Measurements from ENCODE around the gene STC2. TPM values are rescaled to one million over a fixed set of nuclear protein-coding genes. Genes with fewer than 3 reads are reported as not detected.
"Not testable (repeated sequence)": the region's sequence is repeated elsewhere in the genome, so short reads cannot be mapped to it uniquely, and the experiment has no call there.

The STC2 gene
- total and polyA plus RNA-seq, 9 donors, result 6.4 to 37.4 (median 12.4) TPM

DNA sequence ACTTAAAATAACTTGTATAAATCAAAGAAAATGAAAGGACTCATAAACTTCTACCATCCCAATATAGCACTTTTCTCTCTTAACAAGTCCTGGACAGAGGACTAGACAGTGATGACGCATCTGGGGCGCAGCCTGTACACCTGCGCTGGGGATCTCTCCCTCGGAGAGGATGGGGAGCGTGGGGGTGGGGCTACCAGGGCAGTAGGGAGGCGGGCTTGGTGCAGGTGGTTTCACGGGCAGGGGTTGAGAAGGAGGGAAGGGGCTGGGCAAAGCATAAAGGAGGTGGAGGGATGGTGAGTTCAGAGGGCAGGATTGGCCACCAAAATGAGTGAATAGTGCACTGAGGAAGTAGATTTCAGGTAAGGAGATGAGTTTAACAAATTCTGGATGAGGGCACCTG, 41.1 kb downstream of the STC2 start:
- Histone ChIP-seq H3K9me3 (replicated peaks; ENCODE audit: control insufficient read depth, low read depth, low read length) (no peaks in the 10 kb centered on the region), H3K4me1 (ENCODE audit: control insufficient read depth, insufficient read depth, low read length) (peaks cover 12% of the 10 kb centered on the region), H3K27me3 (ENCODE audit: control insufficient read depth, insufficient read depth, low read length) (peaks cover 50% of the 10 kb centered on the region), H3K27ac (ENCODE audit: low read length) (no peak overlapping the region), H3K4me3 (ENCODE audit: low read length) (no peak overlapping the region), H3K36me3 (ENCODE audit: control insufficient read depth, insufficient read depth, low read length) (no peaks in the 10 kb centered on the region)
- 20% methylated on average over 7 of the region's 7 CpGs for WGBS (ENCODE audit: insufficient coverage)
- no peak for DNase-seq

DNA sequence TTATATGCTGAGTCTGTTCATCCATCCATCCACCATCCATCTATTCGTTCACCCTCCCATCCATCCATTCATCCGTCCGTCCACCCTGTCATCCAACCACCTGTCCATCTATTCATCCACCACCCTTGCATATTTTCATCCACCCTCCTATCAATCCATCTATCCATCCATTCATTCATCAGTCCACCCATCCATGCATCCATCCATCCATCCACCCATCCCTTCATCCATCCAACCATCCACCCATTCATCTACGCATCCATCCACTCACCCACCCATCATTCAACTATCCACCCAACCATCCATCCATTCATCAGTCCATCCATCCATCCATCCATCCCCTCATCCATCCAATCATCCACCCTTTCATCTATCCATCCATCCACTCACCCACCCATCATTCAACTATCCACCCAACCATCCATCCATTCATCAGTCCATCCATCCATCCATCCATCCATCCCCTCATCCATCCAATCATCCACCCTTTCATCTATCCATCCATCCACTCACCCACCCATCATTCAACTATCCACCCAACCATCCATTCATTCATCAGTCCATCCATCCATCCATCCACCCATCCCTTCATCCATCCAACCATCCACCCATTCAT, 43.8 kb downstream of the STC2 start:
- not testable (repeated sequence) for H3K27ac ChIP-seq (ENCODE audit: low read length); H3K4me3 ChIP-seq (ENCODE audit: low read length); H3K36me3 ChIP-seq (ENCODE audit: control insufficient read depth, insufficient read depth, low read length); H3K9me3 ChIP-seq (replicated peaks; ENCODE audit: control insufficient read depth, low read depth, low read length); DNase-seq; H3K4me1 ChIP-seq (ENCODE audit: control insufficient read depth, insufficient read depth, low read length)
- WGBS (ENCODE audit: insufficient coverage), result 90% methylated on average over 4 of the region's 4 CpGs
- peaks cover 52% of the 10 kb centered on the region for H3K27me3 ChIP-seq (ENCODE audit: control insufficient read depth, insufficient read depth, low read length)

DNA sequence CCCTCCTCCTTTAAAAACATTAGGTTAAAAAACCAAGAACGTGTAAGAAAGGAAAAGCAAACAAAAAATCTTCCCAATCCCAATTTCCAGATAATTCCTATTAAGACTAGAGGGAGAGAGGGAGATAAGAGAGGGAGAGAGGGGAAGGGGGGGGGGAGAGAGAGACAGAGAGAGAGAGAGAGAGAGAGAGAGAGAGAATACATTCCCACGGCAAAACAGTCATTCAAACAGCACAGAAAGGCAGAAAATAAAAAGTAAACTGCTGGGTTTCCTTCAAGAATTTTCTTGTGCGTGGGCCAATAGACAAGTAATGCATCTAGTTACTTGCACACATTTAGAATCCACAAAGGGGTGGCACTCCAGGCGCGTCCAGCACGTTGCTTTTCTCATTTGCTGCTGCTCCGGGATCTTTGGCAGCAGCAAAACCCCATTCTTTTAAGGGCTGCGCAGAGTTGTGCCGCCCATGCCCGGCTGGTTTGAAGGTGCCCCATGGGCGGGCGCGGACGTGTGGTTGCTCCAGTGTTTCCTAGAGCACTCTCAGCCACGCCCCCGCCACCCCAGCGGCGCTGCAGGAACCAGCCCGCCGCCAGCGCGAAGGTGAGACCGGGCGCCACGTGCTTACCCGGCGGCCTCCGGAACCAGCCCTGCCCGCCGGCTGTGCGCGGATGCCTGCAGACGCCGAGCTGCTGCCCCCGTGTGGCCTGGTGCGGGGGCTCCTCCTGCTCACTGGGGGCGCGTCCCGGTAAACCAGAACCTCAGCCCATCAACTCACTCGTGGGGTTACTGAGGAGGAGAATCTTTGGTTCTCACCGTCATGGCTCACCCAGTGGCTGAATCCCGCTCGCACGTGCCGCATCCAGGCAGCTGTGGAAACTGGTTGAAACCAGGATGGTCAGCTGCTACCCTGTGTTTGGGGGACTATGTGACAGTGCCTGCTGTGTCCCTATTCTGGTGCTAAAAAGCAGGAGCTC, 44.6 kb downstream of the STC2 start:
- H3K27ac ChIP-seq (ENCODE audit: low read length), result no peak overlapping the region

DNA sequence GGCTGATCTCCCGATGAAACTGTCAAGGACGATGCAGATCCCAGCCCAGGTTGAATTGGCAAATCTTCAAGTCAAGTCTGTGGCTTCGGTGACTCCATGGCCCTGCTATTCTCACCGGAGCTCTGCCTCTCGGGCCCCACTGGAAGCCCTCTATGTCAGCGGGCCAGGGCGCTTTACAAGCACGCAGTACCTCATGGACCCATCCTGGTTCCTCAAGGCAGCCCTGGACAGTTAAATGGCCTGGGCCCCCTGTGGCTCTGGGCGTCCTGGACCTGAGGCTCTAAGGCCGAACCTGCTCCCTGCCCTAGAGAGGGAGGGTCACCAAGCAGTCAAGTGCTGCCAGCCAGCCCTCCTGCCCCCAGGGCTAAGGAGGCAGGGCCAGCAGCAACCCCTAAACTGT, 45.3 kb downstream of the STC2 start:
- Histone ChIP-seq H3K4me3 (ENCODE audit: low read length) (no peak overlapping the region), H3K36me3 (ENCODE audit: control insufficient read depth, insufficient read depth, low read length) (no peaks in the 10 kb centered on the region), H3K9me3 (replicated peaks; ENCODE audit: control insufficient read depth, low read depth, low read length) (no peaks in the 10 kb centered on the region), H3K4me1 (ENCODE audit: control insufficient read depth, insufficient read depth, low read length) (peaks cover 8% of the 10 kb centered on the region), H3K27ac (ENCODE audit: low read length) (no peak overlapping the region), H3K27me3 (ENCODE audit: control insufficient read depth, insufficient read depth, low read length) (peaks cover 53% of the 10 kb centered on the region)
- WGBS (ENCODE audit: insufficient coverage), result 84% methylated on average over 10 of the region's 10 CpGs
- DNase-seq, result no peak

More for the DNA sequence above, 44.6 kb downstream of the STC2 start:
- WGBS (ENCODE audit: insufficient coverage), result 2% methylated on average over 32 of the region's 45 CpGs
- Histone ChIP-seq H3K36me3 (ENCODE audit: control insufficient read depth, insufficient read depth, low read length) (no peaks in the 10 kb centered on the region), H3K4me1 (ENCODE audit: control insufficient read depth, insufficient read depth, low read length) (peaks cover 8% of the 10 kb centered on the region), H3K27me3 (ENCODE audit: control insufficient read depth, insufficient read depth, low read length) (peaks cover 50% of the 10 kb centered on the region), H3K4me3 (ENCODE audit: low read length) (peak overlapping the region; percentile 26), H3K9me3 (replicated peaks; ENCODE audit: control insufficient read depth, low read depth, low read length) (no peaks in the 10 kb centered on the region)
- DNase-seq, result peak; percentile 55

DNA sequence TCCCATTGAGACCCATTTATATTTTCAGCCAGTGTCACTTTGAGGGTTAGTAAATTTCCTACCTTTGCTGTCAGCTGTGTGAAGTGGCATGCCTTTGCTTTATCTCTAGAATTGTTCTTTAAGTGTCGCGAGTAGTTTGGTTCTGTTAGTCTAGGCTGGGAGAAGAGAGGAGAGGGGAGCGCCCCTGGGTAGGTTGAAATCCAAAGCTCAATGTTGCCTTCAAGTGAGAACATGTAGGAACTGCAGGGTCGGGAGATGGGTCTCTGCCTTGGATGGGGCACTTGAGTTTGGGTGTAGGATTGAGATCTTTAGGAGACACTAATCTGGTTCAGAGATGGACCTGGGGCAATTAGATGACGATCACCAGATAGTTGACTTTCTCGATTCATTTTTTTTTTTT, 46.3 kb downstream of the STC2 start:
- Histone ChIP-seq H3K36me3 (ENCODE audit: control insufficient read depth, insufficient read depth, low read length) (no peaks in the 10 kb centered on the region), H3K9me3 (replicated peaks; ENCODE audit: control insufficient read depth, low read depth, low read length) (no peaks in the 10 kb centered on the region), H3K4me3 (ENCODE audit: low read length) (no peak overlapping the region), H3K4me1 (ENCODE audit: control insufficient read depth, insufficient read depth, low read length) (peaks cover 8% of the 10 kb centered on the region), H3K27ac (ENCODE audit: low read length) (no peak overlapping the region), H3K27me3 (ENCODE audit: control insufficient read depth, insufficient read depth, low read length) (peaks cover 47% of the 10 kb centered on the region)
- no peak for DNase-seq
- 16% methylated on average over 5 of the region's 6 CpGs for WGBS (ENCODE audit: insufficient coverage)

DNA sequence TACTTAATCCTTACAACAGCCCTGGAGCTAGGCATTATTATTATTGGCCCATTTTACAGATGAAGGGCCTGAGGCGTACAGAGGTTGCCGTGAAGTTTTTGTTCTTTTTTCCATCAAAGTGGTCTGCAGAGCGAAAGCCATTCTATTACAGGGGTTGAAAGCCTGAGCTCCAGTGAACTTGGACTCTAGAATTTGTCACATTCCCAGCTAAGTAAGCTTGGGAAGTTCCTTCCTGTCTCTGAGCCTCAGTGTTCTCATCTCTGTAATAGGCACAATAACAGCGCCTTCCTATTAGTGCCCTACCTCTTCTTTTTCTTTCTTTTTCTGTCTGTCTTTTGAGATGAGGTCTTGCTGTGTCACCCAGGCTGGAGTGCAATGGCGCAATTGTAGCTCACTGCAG, 49.0 kb downstream of the STC2 start:
- Histone ChIP-seq H3K9me3 (replicated peaks; ENCODE audit: control insufficient read depth, low read depth, low read length) (no peaks in the 10 kb centered on the region), H3K4me3 (ENCODE audit: low read length) (no peak overlapping the region), H3K27ac (ENCODE audit: low read length) (no peak overlapping the region), H3K36me3 (ENCODE audit: control insufficient read depth, insufficient read depth, low read length) (no peaks in the 10 kb centered on the region), H3K27me3 (ENCODE audit: control insufficient read depth, insufficient read depth, low read length) (peaks cover 41% of the 10 kb centered on the region), H3K4me1 (ENCODE audit: control insufficient read depth, insufficient read depth, low read length) (peaks cover 8% of the 10 kb centered on the region)
- 88% methylated on average over 4 of the region's 5 CpGs for WGBS (ENCODE audit: insufficient coverage)
- no peak for DNase-seq

DNA sequence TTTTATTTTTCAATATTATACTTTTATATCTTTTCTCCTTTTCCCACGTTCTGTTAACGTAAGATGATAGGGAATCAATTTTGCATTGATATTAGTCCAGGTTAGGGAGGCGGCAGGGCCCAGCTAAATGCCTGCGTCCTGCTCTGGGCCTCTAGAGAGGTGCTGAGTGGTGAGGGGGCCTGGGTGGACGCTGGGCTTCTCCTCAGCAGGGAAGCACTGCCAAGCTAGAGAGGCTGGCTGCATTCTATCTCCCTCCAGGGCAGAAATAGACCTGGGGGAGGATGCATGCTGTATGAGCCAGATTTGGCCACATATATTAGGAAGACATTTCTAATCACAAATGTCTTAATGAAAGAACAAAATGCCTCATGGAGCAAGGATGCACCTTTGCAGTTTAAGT, 49.6 kb downstream of the STC2 start:
- peaks cover 38% of the 10 kb centered on the region for H3K27me3 ChIP-seq (ENCODE audit: control insufficient read depth, insufficient read depth, low read length)
- H3K4me3 ChIP-seq (ENCODE audit: low read length), result no peak overlapping the region
- H3K27ac ChIP-seq (ENCODE audit: low read length), result no peak overlapping the region
- H3K36me3 ChIP-seq (ENCODE audit: control insufficient read depth, insufficient read depth, low read length), result no peaks in the 10 kb centered on the region
- no peaks in the 10 kb centered on the region for H3K9me3 ChIP-seq (replicated peaks; ENCODE audit: control insufficient read depth, low read depth, low read length)
- H3K4me1 ChIP-seq (ENCODE audit: control insufficient read depth, insufficient read depth, low read length), result peaks cover 3% of the 10 kb centered on the region
- WGBS (ENCODE audit: insufficient coverage), result 83% methylated on average over 3 of the region's 5 CpGs
- no peak for DNase-seq

DNA sequence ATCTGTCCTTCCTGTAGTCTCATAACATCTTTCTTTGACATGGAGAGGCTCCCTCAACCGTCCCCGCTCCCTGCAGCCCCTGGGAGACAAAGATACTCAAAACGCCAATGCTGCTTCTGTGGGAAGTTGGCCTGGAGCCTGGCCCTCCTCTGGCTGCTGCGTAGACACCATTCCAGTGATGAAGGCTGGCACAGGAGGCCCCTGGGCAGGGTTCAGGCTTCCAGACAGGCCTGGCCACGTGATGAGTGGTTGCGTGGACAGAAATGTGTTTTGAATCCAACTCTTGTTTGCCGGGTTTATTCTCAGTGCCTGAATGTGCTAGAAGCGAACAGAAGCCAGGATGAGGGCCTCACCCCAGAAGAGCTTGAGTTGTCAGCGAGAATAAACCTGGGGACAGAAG, 50.0 kb downstream of the STC2 start:
- Histone ChIP-seq H3K27me3 (ENCODE audit: control insufficient read depth, insufficient read depth, low read length) (peaks cover 33% of the 10 kb centered on the region), H3K9me3 (replicated peaks; ENCODE audit: control insufficient read depth, low read depth, low read length) (no peaks in the 10 kb centered on the region), H3K27ac (ENCODE audit: low read length) (no peak overlapping the region), H3K4me1 (ENCODE audit: control insufficient read depth, insufficient read depth, low read length) (no peaks in the 10 kb centered on the region), H3K4me3 (ENCODE audit: low read length) (no peak overlapping the region), H3K36me3 (ENCODE audit: control insufficient read depth, insufficient read depth, low read length) (no peaks in the 10 kb centered on the region)
- WGBS (ENCODE audit: insufficient coverage), result 59% methylated on average over 8 of the region's 9 CpGs
- no peak for DNase-seq

DNA sequence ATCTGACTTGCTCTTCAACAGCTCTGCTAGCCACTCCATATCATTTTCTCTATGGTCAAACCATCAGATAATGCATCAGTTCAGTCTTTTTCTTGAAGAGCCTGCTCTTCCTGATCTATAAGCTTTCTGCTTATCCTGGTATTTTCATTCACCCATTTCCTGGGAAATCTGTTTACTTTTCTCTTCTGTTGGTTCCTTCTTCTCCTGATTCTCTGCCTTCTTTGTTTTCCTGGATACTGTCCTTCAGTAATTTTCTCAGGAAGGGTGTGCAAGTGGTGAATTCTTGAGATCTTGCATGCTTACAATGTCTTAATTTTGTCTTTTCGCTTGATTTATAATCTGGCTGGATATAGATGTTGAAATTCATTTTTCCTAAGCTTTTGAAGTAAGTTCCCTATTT, 53.4 kb downstream of the STC2 start:
- no CpG with 5 or more reads among the region's 1 CpG for WGBS (ENCODE audit: insufficient coverage)
- DNase-seq, result no peak
- H3K27ac ChIP-seq (ENCODE audit: low read length), result no peak overlapping the region
- H3K4me3 ChIP-seq (ENCODE audit: low read length), result no peak overlapping the region
- H3K27me3 ChIP-seq (ENCODE audit: control insufficient read depth, insufficient read depth, low read length), result peaks cover 16% of the 10 kb centered on the region
- H3K9me3 ChIP-seq (replicated peaks; ENCODE audit: control insufficient read depth, low read depth, low read length), result no peaks in the 10 kb centered on the region
- H3K36me3 ChIP-seq (ENCODE audit: control insufficient read depth, insufficient read depth, low read length), result no peaks in the 10 kb centered on the region
- no peaks in the 10 kb centered on the region for H3K4me1 ChIP-seq (ENCODE audit: control insufficient read depth, insufficient read depth, low read length)

DNA sequence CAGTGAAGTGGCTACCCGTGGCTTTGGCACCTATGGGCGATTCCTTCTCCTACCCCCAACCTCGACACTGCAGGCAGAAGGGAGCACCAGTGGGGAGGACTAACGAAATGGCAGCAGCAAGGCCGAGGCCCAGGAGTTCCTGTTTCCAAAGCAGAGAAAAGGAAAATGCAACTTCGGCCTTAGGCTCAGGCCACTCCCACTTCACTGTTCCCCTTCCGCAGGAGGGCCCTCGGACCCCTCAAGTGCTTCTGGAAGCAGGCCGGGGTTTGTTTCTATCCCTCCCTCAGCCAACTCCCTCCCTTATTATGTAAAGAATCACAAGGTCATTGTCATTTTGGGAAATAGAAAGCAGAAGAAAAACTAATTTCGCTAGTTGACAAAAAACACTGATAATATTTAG, 56.8 kb downstream of the STC2 start:
- H3K36me3 ChIP-seq (ENCODE audit: control insufficient read depth, insufficient read depth, low read length), result no peaks in the 10 kb centered on the region
- peaks cover 29% of the 10 kb centered on the region for H3K27me3 ChIP-seq (ENCODE audit: control insufficient read depth, insufficient read depth, low read length)
- H3K27ac ChIP-seq (ENCODE audit: low read length), result no peak overlapping the region
- DNase-seq, result peak; percentile 22
- WGBS (ENCODE audit: insufficient coverage), result 66% methylated on average over 3 of the region's 10 CpGs
- H3K4me3 ChIP-seq (ENCODE audit: low read length), result no peak overlapping the region
- no peaks in the 10 kb centered on the region for H3K9me3 ChIP-seq (replicated peaks; ENCODE audit: control insufficient read depth, low read depth, low read length)
- H3K4me1 ChIP-seq (ENCODE audit: control insufficient read depth, insufficient read depth, low read length), result no peaks in the 10 kb centered on the region

Data from muscle of leg (tissue), 11 donors.